Esophagus muscularis mucosa (tissue), 4 donors: ENCODE results near the gene ITGAD.
"Not testable (repeated sequence)": the region's sequence is repeated elsewhere in the genome, so short reads cannot be mapped to it uniquely, and the experiment has no call there.

Experiments used
- CTCF ChIP-seq, 3 experiments: fragments of 200-600 bp in 2 of 3; fragments of 450-650 bp in 1 of 3; sonication (generic) in 2 of 3; IDR thresholded peaks; one replicate each; pipeline ENCODE4 v1.5.1; 2017 to 2019; ENCODE audit warnings: antibody characterized with exemption in 3 of 3, mild to moderate bottlenecking in 2 of 3, moderate library complexity in 1 of 3
- EP300 ChIP-seq: sonication (generic); formaldehyde crosslinking; IDR thresholded peaks from one replicate; pipeline ENCODE4 v1.6.1; 2017; ENCODE audit warnings: antibody characterized with exemption
- POLR2A ChIP-seq: fragments of 450-650 bp; IDR thresholded peaks from one replicate; pipeline ENCODE4 v1.6.1; 2017; ENCODE audit warnings: antibody characterized with exemption, moderate library complexity, mild to moderate bottlenecking, low read depth
- POLR2AphosphoS5 ChIP-seq, 2 donors: sonication (generic); formaldehyde crosslinking; IDR thresholded peaks; one replicate each; pipeline ENCODE4 v1.6.1; 2017; ENCODE audit warnings: antibody characterized with exemption in 2 of 2

- not testable (repeated sequence) for TF ChIP-seq POLR2A; EP300; CTCF (IDR thresholded peaks at IDR 0.05); POLR2AphosphoS5 (IDR thresholded peaks at IDR 0.05)
These were observed 52.8 kb downstream of the ITGAD start for GRCh38 chr16:31445931-31446330.
